GM23338 (cell line): ENCODE measurements around the gene C10orf90. TPM values are rescaled to one million over a fixed set of nuclear protein-coding genes. Genes with fewer than 3 reads are reported as not detected.

Source experiments
- ATAC-seq: fragments of 200-7000 bp; cut with Tn5 transposase; 3 replicates; pipeline ENCODE4 v1.9.1; 2020
- DNase-seq: peaks from one replicate; pipeline ENCODE4 v3.0.0-alpha.2; 2015; ENCODE audit warnings: low spot score
- H2AFZ ChIP-seq: fragments of 200-600 bp; sonication (generic); 2 replicates; pipeline ENCODE4 v1.8.0; 2016; ENCODE audit warnings: antibody characterized with exemption, mild to moderate bottlenecking, moderate library complexity
- H3F3A ChIP-seq: fragments of 200-600 bp; sonication (generic); replicated peaks from 2 replicates; pipeline ENCODE4 v1.8.0; 2017; ENCODE audit warnings: antibody characterized with exemption, mixed run types, low read depth
- H3K27ac ChIP-seq: fragments of 200-600 bp; sonication (generic); 2 replicates; pipeline ENCODE4 v1.6.1; 2016; ENCODE audit warnings: low read depth
- H3K27me3 ChIP-seq: fragments of 200-600 bp; sonication (generic); 2 replicates; pipeline ENCODE4 v1.8.0; 2016; ENCODE audit warnings: mild to moderate bottlenecking, mixed run types, moderate library complexity; ENCODE audit not compliant: insufficient read depth
- H3K36me3 ChIP-seq: fragments of 200-600 bp; sonication (generic); 2 replicates; pipeline ENCODE4 v1.8.0; 2016; ENCODE audit warnings: mild to moderate bottlenecking; ENCODE audit not compliant: insufficient read depth
- H3K4me1 ChIP-seq: fragments of 200-600 bp; sonication (generic); 2 replicates; pipeline ENCODE4 v1.8.0; 2016; ENCODE audit warnings: mild to moderate bottlenecking, moderate library complexity; ENCODE audit not compliant: insufficient read depth
- H3K4me2 ChIP-seq: fragments of 200-600 bp; sonication (generic); 2 replicates; pipeline ENCODE4 v1.7.1; 2017; ENCODE audit warnings: mixed run types
- H3K4me3 ChIP-seq: fragments of 200-600 bp; sonication (generic); 2 replicates; pipeline ENCODE4 v1.6.1; 2016; ENCODE audit warnings: mixed run types
- H3K79me2 ChIP-seq: fragments of 200-600 bp; sonication (generic); replicated peaks from 2 replicates; pipeline ENCODE4 v1.8.0; 2017; ENCODE audit warnings: mild to moderate bottlenecking; ENCODE audit not compliant: insufficient read depth
- H3K9me2 ChIP-seq: fragments of 200-600 bp; sonication (generic); 2 replicates; pipeline ENCODE4 v1.8.0; 2017; ENCODE audit not compliant: insufficient read depth
- H4K20me1 ChIP-seq: fragments of 200-600 bp; sonication (generic); replicated peaks from 2 replicates; pipeline ENCODE4 v1.8.0; 2017; ENCODE audit warnings: mild to moderate bottlenecking; ENCODE audit not compliant: insufficient read depth
- H3K27ac Mint-ChIP-seq: 2 replicates; pipeline ENCODE4 v1.8.0; 2020; ENCODE audit warnings: inconsistent platforms, mild to moderate bottlenecking, moderate library complexity, mixed read lengths
- H3K27me3 Mint-ChIP-seq: 3 replicates; pipeline ENCODE4 v1.8.0; 2022; ENCODE audit warnings: low read depth, mild to moderate bottlenecking, moderate library complexity, mixed read lengths, inconsistent platforms; ENCODE audit not compliant: insufficient read depth, poor library complexity
- H3K36me3 Mint-ChIP-seq: 3 replicates; pipeline ENCODE4 v1.8.0; 2021; ENCODE audit warnings: low read depth, mild to moderate bottlenecking, inconsistent platforms, moderate library complexity, mixed read lengths
- H3K4me1 Mint-ChIP-seq: 3 replicates; pipeline ENCODE4 v1.8.0; 2020; ENCODE audit warnings: mild to moderate bottlenecking, inconsistent platforms, mixed read lengths
- H3K4me3 Mint-ChIP-seq: 3 replicates; pipeline ENCODE4 v1.8.0; 2021; ENCODE audit warnings: moderate library complexity, mild to moderate bottlenecking, inconsistent platforms, mixed read lengths
- H3K9me3 Mint-ChIP-seq: 3 replicates; pipeline ENCODE4 v1.8.0; 2020; ENCODE audit warnings: moderate library complexity, mild to moderate bottlenecking, inconsistent platforms, mixed read lengths
- CREB1 ChIP-seq: fragments of 250-450 bp; sonication (Bioruptor Pico); IDR thresholded peaks from 2 replicates; pipeline ENCODE4 v1.5.0; 2020; ENCODE audit warnings: low read depth, mild to moderate bottlenecking, moderate library complexity
- EZH2phosphoT487 ChIP-seq: fragments of 200-600 bp; sonication (generic); IDR thresholded peaks from one replicate; pipeline ENCODE4 v1.8.1; 2018; ENCODE audit warnings: antibody characterized with exemption; ENCODE audit not compliant: unreplicated experiment
- JUNB ChIP-seq: IDR thresholded peaks from one replicate; pipeline ENCODE4 v1.6.1; 2016; ENCODE audit warnings: antibody characterized with exemption; ENCODE audit not compliant: unreplicated experiment
- NANOG ChIP-seq: IDR thresholded peaks from 2 replicates; pipeline ENCODE4 v1.6.1; 2016; ENCODE audit warnings: antibody characterized with exemption, borderline replicate concordance
- STAT1 ChIP-seq: IDR thresholded peaks from one replicate; pipeline ENCODE4 v1.6.1; 2016; ENCODE audit warnings: antibody characterized with exemption; ENCODE audit not compliant: unreplicated experiment
- ZNF114 ChIP-seq: fragments of 250-450 bp; sonication (Bioruptor Pico); IDR thresholded peaks from 2 replicates; pipeline ENCODE4 v1.5.0; 2020; ENCODE audit warnings: mild to moderate bottlenecking, moderate library complexity
- ZNF331 ChIP-seq: fragments of 250-450 bp; sonication (Bioruptor Pico); IDR thresholded peaks from 2 replicates; pipeline ENCODE4 v1.5.0; 2020; ENCODE audit warnings: low read depth, mild to moderate bottlenecking, moderate library complexity
- polyA plus RNA-seq: library from polyadenylated mRNA; unstranded; fragments of >200 nt; fragmentation: Nextera tagmentation; extraction: Ambion mirVana; gene quantifications from 2 replicates; pipeline ENCODE4 v1.2.1, GENCODE V29; 2016
- total RNA-seq: library from RNA; depleted of rRNA; stranded (reverse); fragments of >200 nt; shearing (Covaris generic); gene quantifications from 2 replicates; pipeline ENCODE4 v1.2.3, GENCODE V29; 2014
- TF ChIP-seq, protein P1 (sequence below): IDR thresholded peaks from 2 replicates; pipeline ENCODE4 v1.6.1; 2016; ENCODE audit warnings: antibody characterized with exemption
- TF ChIP-seq, protein P2 (sequence below): fragments of 250-450 bp; sonication (Bioruptor Pico); IDR thresholded peaks from 2 replicates; pipeline ENCODE4 v1.5.0; 2020; ENCODE audit warnings: mild to moderate bottlenecking, moderate library complexity
- TF ChIP-seq, protein P3 (sequence below): IDR thresholded peaks from one replicate; pipeline ENCODE4 v1.6.1; 2018; ENCODE audit warnings: antibody characterized with exemption; ENCODE audit not compliant: unreplicated experiment
- TF ChIP-seq, protein P4 (sequence below), 2 experiments: fragments of 200-600 bp in 1 of 2; sonication (generic) in 1 of 2; conservative IDR thresholded peaks; 2 replicates each; pipeline versions ENCODE4 v1.5.1 to v1.6.1; 2016 to 2017; ENCODE audit warnings: antibody characterized with exemption in 2 of 2, low read depth in 2 of 2, mild to moderate bottlenecking in 2 of 2, moderate library complexity in 1 of 2

Gene C10orf90
- total and polyA plus RNA-seq, 2 experiments from 2014 or later = 0.76 to 0.97 TPM

DNA sequence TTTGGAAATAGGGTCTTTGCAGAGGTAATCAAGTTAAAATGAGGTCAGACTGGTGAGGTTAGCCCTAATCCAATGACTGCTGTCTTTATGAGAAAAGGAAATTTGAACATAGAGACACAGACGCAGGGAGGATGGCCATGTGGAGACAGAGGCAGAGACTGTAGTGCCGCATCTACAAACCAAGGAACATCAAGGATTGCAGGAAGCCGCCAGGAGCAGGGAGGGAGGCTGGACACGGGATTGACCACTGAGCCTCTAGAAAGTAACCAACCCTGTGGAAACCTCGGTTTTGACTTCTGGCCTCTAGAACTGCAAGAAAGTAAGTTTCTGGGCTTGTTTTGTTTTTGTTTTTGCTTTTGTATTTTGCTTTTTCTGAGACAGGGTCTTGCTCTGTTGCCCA is 213.9 kb downstream of the C10orf90 start (continued):
- TF ChIP-seq, protein P1, sequence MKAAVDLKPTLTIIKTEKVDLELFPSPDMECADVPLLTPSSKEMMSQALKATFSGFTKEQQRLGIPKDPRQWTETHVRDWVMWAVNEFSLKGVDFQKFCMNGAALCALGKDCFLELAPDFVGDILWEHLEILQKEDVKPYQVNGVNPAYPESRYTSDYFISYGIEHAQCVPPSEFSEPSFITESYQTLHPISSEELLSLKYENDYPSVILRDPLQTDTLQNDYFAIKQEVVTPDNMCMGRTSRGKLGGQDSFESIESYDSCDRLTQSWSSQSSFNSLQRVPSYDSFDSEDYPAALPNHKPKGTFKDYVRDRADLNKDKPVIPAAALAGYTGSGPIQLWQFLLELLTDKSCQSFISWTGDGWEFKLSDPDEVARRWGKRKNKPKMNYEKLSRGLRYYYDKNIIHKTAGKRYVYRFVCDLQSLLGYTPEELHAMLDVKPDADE = no peak
- no peak for TF ChIP-seq EZH2phosphoT487
- TF ChIP-seq, protein P2, sequence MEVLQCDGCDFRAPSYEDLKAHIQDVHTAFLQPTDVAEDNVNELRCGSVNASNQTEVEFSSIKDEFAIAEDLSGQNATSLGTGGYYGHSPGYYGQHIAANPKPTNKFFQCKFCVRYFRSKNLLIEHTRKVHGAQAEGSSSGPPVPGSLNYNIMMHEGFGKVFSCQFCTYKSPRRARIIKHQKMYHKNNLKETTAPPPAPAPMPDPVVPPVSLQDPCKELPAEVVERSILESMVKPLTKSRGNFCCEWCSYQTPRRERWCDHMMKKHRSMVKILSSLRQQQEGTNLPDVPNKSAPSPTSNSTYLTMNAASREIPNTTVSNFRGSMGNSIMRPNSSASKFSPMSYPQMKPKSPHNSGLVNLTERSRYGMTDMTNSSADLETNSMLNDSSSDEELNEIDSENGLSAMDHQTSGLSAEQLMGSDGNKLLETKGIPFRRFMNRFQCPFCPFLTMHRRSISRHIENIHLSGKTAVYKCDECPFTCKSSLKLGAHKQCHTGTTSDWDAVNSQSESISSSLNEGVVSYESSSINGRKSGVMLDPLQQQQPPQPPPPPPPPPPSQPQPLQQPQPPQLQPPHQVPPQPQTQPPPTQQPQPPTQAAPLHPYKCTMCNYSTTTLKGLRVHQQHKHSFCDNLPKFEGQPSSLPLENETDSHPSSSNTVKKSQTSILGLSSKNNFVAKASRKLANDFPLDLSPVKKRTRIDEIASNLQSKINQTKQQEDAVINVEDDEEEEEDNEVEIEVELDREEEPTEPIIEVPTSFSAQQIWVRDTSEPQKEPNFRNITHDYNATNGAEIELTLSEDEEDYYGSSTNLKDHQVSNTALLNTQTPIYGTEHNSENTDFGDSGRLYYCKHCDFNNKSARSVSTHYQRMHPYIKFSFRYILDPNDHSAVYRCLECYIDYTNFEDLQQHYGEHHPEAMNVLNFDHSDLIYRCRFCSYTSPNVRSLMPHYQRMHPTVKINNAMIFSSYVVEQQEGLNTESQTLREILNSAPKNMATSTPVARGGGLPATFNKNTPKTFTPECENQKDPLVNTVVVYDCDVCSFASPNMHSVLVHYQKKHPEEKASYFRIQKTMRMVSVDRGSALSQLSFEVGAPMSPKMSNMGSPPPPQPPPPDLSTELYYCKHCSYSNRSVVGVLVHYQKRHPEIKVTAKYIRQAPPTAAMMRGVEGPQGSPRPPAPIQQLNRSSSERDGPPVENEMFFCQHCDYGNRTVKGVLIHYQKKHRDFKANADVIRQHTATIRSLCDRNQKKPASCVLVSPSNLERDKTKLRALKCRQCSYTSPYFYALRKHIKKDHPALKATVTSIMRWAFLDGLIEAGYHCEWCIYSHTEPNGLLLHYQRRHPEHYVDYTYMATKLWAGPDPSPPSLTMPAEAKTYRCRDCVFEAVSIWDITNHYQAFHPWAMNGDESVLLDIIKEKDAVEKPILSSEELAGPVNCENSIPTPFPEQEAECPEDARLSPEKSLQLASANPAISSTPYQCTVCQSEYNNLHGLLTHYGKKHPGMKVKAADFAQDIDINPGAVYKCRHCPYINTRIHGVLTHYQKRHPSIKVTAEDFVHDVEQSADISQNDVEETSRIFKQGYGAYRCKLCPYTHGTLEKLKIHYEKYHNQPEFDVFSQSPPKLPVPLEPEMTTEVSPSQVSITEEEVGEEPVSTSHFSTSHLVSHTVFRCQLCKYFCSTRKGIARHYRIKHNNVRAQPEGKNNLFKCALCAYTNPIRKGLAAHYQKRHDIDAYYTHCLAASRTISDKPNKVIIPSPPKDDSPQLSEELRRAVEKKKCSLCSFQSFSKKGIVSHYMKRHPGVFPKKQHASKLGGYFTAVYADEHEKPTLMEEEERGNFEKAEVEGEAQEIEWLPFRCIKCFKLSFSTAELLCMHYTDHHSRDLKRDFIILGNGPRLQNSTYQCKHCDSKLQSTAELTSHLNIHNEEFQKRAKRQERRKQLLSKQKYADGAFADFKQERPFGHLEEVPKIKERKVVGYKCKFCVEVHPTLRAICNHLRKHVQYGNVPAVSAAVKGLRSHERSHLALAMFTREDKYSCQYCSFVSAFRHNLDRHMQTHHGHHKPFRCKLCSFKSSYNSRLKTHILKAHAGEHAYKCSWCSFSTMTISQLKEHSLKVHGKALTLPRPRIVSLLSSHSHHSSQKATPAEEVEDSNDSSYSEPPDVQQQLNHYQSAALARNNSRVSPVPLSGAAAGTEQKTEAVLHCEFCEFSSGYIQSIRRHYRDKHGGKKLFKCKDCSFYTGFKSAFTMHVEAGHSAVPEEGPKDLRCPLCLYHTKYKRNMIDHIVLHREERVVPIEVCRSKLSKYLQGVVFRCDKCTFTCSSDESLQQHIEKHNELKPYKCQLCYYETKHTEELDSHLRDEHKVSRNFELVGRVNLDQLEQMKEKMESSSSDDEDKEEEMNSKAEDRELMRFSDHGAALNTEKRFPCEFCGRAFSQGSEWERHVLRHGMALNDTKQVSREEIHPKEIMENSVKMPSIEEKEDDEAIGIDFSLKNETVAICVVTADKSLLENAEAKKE = no peak
- TF ChIP-seq JUNB = no peak

DNA sequence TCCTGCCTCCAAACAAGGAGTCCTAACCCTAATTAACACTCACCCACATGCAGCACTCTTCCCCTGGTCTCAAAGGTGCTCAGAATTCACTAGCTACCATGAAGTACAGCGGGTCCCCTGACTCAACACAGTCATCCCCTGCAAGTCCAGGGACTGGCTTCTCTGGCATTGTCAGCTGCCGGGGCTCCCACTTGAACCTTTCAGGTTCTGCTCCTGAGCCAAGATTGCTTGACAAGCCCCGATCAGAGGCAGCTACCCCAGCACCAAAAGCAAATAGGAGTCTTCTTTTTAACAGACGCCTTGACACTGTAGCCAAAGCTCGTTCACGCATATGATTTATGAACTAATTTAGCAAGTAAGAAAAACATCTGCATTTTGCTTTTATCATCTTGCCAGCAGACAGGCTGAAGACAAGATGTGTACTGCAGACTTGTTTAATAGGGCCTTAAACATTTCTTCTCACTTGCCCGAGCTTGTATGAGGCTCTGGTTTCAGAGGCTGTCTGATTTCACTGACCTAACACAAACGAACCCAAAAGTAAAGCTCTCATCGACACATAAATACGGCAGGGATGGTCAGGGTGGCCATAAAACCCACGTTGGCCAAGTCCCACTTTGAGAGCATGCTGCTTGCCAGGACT is 214.6 kb downstream of the C10orf90 start:
- H3K36me3 Mint-ChIP-seq = no peaks in the 10 kb centered on the region
- H3K27ac Mint-ChIP-seq = 0 out of 2 replicates have a peak overlapping the region, but pooled peaks have one; percentile 19
- 0 out of 2 replicates have a peak, but pooled peaks cover 6% of the 10 kb centered on the region for H3K9me2 ChIP-seq
- no peaks in the 10 kb centered on the region for H3K79me2 ChIP-seq
- no peak overlapping the region for H2AFZ ChIP-seq
- H3F3A ChIP-seq = no peaks in the 10 kb centered on the region
- H3K4me3 ChIP-seq = no peak overlapping the region
- no peak for ATAC-seq
- no peak for DNase-seq
- no peaks in the 10 kb centered on the region for H3K27me3 Mint-ChIP-seq
- no peak overlapping the region for H3K4me3 Mint-ChIP-seq
- H4K20me1 ChIP-seq = no peaks in the 10 kb centered on the region
- TF ChIP-seq STAT1 (no peak), NANOG (no peak), JUNB (no peak), ZNF331 (CRISPR knock-in tag) (no peak), CREB1 (CRISPR knock-in tag) (no peak), ZNF114 (CRISPR knock-in tag) (no peak)
- TF ChIP-seq, protein P1 = no peak
- TF ChIP-seq, protein P3, sequence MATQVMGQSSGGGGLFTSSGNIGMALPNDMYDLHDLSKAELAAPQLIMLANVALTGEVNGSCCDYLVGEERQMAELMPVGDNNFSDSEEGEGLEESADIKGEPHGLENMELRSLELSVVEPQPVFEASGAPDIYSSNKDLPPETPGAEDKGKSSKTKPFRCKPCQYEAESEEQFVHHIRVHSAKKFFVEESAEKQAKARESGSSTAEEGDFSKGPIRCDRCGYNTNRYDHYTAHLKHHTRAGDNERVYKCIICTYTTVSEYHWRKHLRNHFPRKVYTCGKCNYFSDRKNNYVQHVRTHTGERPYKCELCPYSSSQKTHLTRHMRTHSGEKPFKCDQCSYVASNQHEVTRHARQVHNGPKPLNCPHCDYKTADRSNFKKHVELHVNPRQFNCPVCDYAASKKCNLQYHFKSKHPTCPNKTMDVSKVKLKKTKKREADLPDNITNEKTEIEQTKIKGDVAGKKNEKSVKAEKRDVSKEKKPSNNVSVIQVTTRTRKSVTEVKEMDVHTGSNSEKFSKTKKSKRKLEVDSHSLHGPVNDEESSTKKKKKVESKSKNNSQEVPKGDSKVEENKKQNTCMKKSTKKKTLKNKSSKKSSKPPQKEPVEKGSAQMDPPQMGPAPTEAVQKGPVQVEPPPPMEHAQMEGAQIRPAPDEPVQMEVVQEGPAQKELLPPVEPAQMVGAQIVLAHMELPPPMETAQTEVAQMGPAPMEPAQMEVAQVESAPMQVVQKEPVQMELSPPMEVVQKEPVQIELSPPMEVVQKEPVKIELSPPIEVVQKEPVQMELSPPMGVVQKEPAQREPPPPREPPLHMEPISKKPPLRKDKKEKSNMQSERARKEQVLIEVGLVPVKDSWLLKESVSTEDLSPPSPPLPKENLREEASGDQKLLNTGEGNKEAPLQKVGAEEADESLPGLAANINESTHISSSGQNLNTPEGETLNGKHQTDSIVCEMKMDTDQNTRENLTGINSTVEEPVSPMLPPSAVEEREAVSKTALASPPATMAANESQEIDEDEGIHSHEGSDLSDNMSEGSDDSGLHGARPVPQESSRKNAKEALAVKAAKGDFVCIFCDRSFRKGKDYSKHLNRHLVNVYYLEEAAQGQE = no peak
- TF ChIP-seq, protein P4, sequence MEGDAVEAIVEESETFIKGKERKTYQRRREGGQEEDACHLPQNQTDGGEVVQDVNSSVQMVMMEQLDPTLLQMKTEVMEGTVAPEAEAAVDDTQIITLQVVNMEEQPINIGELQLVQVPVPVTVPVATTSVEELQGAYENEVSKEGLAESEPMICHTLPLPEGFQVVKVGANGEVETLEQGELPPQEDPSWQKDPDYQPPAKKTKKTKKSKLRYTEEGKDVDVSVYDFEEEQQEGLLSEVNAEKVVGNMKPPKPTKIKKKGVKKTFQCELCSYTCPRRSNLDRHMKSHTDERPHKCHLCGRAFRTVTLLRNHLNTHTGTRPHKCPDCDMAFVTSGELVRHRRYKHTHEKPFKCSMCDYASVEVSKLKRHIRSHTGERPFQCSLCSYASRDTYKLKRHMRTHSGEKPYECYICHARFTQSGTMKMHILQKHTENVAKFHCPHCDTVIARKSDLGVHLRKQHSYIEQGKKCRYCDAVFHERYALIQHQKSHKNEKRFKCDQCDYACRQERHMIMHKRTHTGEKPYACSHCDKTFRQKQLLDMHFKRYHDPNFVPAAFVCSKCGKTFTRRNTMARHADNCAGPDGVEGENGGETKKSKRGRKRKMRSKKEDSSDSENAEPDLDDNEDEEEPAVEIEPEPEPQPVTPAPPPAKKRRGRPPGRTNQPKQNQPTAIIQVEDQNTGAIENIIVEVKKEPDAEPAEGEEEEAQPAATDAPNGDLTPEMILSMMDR (conservative IDR thresholded peaks at IDR 0.05; ENCODE audit: low read depth in 2 of 2) = no peak
- no peaks in the 10 kb centered on the region for H3K9me3 Mint-ChIP-seq
- H3K4me1 ChIP-seq = no peaks in the 10 kb centered on the region
- H3K4me2 ChIP-seq = no peak overlapping the region
- H3K36me3 ChIP-seq = no peaks in the 10 kb centered on the region
- H3K27me3 ChIP-seq = no peaks in the 10 kb centered on the region
- H3K4me1 Mint-ChIP-seq = no peaks in the 10 kb centered on the region; the same call in 2 of the 3 replicates
- no peak overlapping the region for H3K27ac ChIP-seq
